HEK293 (cell line): ENCODE data around the gene IBTK.

Source experiments
- ZNF114 ChIP-seq: fragments of 450-650 bp; formaldehyde crosslinking; IDR thresholded peaks from 2 replicates; pipeline ENCODE4 v1.5.0; 2017; ENCODE audit warnings: missing biosample characterization, missing genetic modification characterization
- ZNF501 ChIP-seq: fragments of 450-650 bp; formaldehyde crosslinking; IDR thresholded peaks from 2 replicates; pipeline ENCODE4 v1.5.1; 2016; ENCODE audit warnings: missing biosample characterization, missing genetic modification characterization
- ZNF580 ChIP-seq: fragments of 450-650 bp; formaldehyde crosslinking; IDR thresholded peaks from 2 replicates; pipeline ENCODE4 v1.5.1; 2016; ENCODE audit warnings: missing biosample characterization, missing genetic modification characterization

GRCh38 chr6:82211326-82211725 lies 36.2 kb downstream of the IBTK start:
- no peak for TF ChIP-seq ZNF501 (tag by site-specific recombination)
- TF ChIP-seq ZNF114 (tag by site-specific recombination), result no peak
- TF ChIP-seq ZNF580 (tag by site-specific recombination), result no peak
